IMR-90 (cell line): Measurements from ENCODE around the gene MGLL. TPM values are rescaled to one million over a fixed set of nuclear protein-coding genes. Genes with fewer than 3 reads are reported as not detected.
A peak's percentile ranks its signal among the peaks of the same experiment; 100 is the strongest.

Experiments used
- ATAC-seq: fragments of 200-7000 bp; cut with Tn5 transposase; 2 replicates; pipeline ENCODE4 v1.9.1; 2020; ENCODE audit warnings: low read depth, mild to moderate bottlenecking, moderate library complexity
- BruUV-seq: library from RNA; stranded (reverse); fragments of 400-500 nt; replicated peaks from 2 replicates; lab custom pipeline; 2021; lab: Mats Ljungman, UMichigan
- CTCF ChIA-PET: fragments of 300-600 bp; formaldehyde crosslinking; extraction: SDS; loops from one replicate; lab custom pipeline; 2021; ENCODE audit warnings: antibody characterized with exemption; lab: Yijun Ruan, JAX
- POLR2A ChIA-PET: fragments of 300-600 bp; sonication (Branson Sonifier 250); formaldehyde crosslinking; loops from one replicate; lab custom pipeline; 2022; ENCODE audit warnings: antibody characterized with exemption; ENCODE audit not compliant: unreplicated experiment; lab: Charles Lee
- DNase-seq: peaks from one replicate; pipeline ENCODE4 v3.0.0; 2013
- H2AFZ ChIP-seq: replicated peaks from 2 replicates; pipeline ENCODE3; 2013; ENCODE audit warnings: low read length, mild to moderate bottlenecking; ENCODE audit not compliant: poor library complexity
- H2AK5ac ChIP-seq: 2 replicates; pipeline ENCODE4 v1.6.1; 2013; ENCODE audit warnings: low read depth, low read length, inconsistent platforms
- H2AK9ac ChIP-seq: replicated peaks from 2 replicates; pipeline ENCODE3; 2013; ENCODE audit warnings: mild to moderate bottlenecking, low read depth, low read length, moderate library complexity; ENCODE audit not compliant: poor library complexity
- H2BK120ac ChIP-seq: 2 replicates; pipeline ENCODE4 v1.6.1; 2013; ENCODE audit warnings: low read depth, low read length, inconsistent platforms
- H2BK15ac ChIP-seq: 3 replicates; pipeline ENCODE4 v1.6.1; 2013; ENCODE audit warnings: low read depth, low read length, inconsistent platforms
- H2BK20ac ChIP-seq: 2 replicates; pipeline ENCODE4 v1.6.1; 2013; ENCODE audit warnings: low read depth, mild to moderate bottlenecking, inconsistent platforms, low read length, moderate library complexity
- H2BK5ac ChIP-seq: 2 replicates; pipeline ENCODE4 v1.6.1; 2013; ENCODE audit warnings: mild to moderate bottlenecking, low read depth, low read length, inconsistent platforms; ENCODE audit not compliant: poor library complexity, severe bottlenecking
- H3K14ac ChIP-seq: replicated peaks from 2 replicates; pipeline ENCODE4 v1.6.1; 2013; ENCODE audit warnings: low read depth, low read length, inconsistent platforms
- H3K18ac ChIP-seq: 2 replicates; pipeline ENCODE4 v1.6.1; 2013; ENCODE audit warnings: low read depth, low read length, control low read depth
- H3K23ac ChIP-seq: 2 replicates; pipeline ENCODE4 v1.6.1; 2013; ENCODE audit warnings: low read depth, low read length, inconsistent platforms
- H3K27ac ChIP-seq: 2 replicates; pipeline ENCODE4 v1.5.1; 2013; ENCODE audit warnings: mild to moderate bottlenecking, control low read depth, low read length; ENCODE audit not compliant: insufficient read depth
- H3K27me3 ChIP-seq: 2 replicates; pipeline ENCODE4 v1.6.1; 2013; ENCODE audit warnings: low read length; ENCODE audit not compliant: control insufficient read depth, insufficient read depth
- H3K36me3 ChIP-seq: 2 replicates; pipeline ENCODE4 v1.6.1; 2013; ENCODE audit warnings: low read length, mixed read lengths; ENCODE audit not compliant: control insufficient read depth, insufficient read depth
- H3K4ac ChIP-seq: 2 replicates; pipeline ENCODE4 v1.6.1; 2013; ENCODE audit warnings: low read depth, low read length, inconsistent platforms
- H3K4me1 ChIP-seq: 2 replicates; pipeline ENCODE4 v1.6.1; 2013; ENCODE audit warnings: low read length, mixed read lengths; ENCODE audit not compliant: control insufficient read depth, insufficient read depth
- H3K4me2 ChIP-seq: 2 replicates; pipeline ENCODE4 v1.6.1; 2013; ENCODE audit warnings: low read depth, mild to moderate bottlenecking, control low read depth, low read length, moderate library complexity
- H3K4me3 ChIP-seq: 2 replicates; pipeline ENCODE4 v1.5.1; 2013; ENCODE audit warnings: low read depth, mild to moderate bottlenecking, control low read depth, low read length, moderate library complexity; ENCODE audit not compliant: insufficient read depth
- H3K56ac ChIP-seq: 2 replicates; pipeline ENCODE4 v1.6.1; 2013; ENCODE audit warnings: low read length, inconsistent platforms; ENCODE audit not compliant: insufficient read depth; ENCODE audit errors: extremely low read depth
- H3K79me1 ChIP-seq, 2 experiments: 2 replicates each; pipeline ENCODE4 v1.6.1; 2013; ENCODE audit warnings: low read length in 2 of 2, inconsistent platforms in 1 of 2, low read depth in 1 of 2
- H3K9ac ChIP-seq: 2 replicates; pipeline ENCODE4 v1.6.1; 2013; ENCODE audit warnings: low read depth, low read length, control low read depth
- H3K9me1 ChIP-seq: 2 replicates; pipeline ENCODE4 v1.6.1; 2013; ENCODE audit warnings: low read length, inconsistent platforms; ENCODE audit not compliant: insufficient read depth
- H3K9me3 ChIP-seq: 2 replicates; pipeline ENCODE4 v1.6.1; 2013; ENCODE audit warnings: low read length; ENCODE audit not compliant: control insufficient read depth, insufficient read depth
- H4K20me1 ChIP-seq: 2 replicates; pipeline ENCODE4 v1.6.1; 2013; ENCODE audit warnings: low read length, inconsistent platforms; ENCODE audit not compliant: insufficient read depth
- H4K5ac ChIP-seq: 2 replicates; pipeline ENCODE4 v1.6.1; 2013; ENCODE audit warnings: mild to moderate bottlenecking, low read depth, low read length, control low read depth
- H4K8ac ChIP-seq, 2 experiments: 2 replicates each; pipeline ENCODE4 v1.6.1; 2013; ENCODE audit warnings: low read depth in 2 of 2, low read length in 2 of 2, control low read depth in 1 of 2, inconsistent platforms in 1 of 2
- H4K91ac ChIP-seq: 2 replicates; pipeline ENCODE4 v1.6.1; 2013; ENCODE audit warnings: low read depth, low read length, inconsistent platforms; ENCODE audit not compliant: insufficient read depth
- BHLHE40 ChIP-seq: fragments of 150-350 bp; IDR thresholded peaks from 2 replicates; pipeline ENCODE4 v1.6.1; 2016; ENCODE audit warnings: mild to moderate bottlenecking, low read depth, low read length
- CEBPB ChIP-seq: IDR thresholded peaks from 2 replicates; pipeline ENCODE4 v1.6.1; 2012; ENCODE audit warnings: low read depth, low read length, improper control_type of control experiment
- CHD1 ChIP-seq: IDR thresholded peaks from 2 replicates; pipeline ENCODE4 v1.6.1; 2012; ENCODE audit warnings: low read depth, low read length, improper control_type of control experiment
- CTCF ChIP-seq: conservative IDR thresholded peaks from 2 replicates; pipeline ENCODE4 v1.5.1; 2012; ENCODE audit warnings: mild to moderate bottlenecking, low read depth, low read length, improper control_type of control experiment
- ELK1 ChIP-seq: fragments of 150-350 bp; IDR thresholded peaks from 2 replicates; pipeline ENCODE4 v1.6.1; 2016; ENCODE audit warnings: low read depth, mild to moderate bottlenecking, low read length, moderate library complexity, borderline replicate concordance
- MAZ ChIP-seq: IDR thresholded peaks from 2 replicates; pipeline ENCODE4 v1.6.1; 2012; ENCODE audit warnings: low read depth, mild to moderate bottlenecking, low read length, improper control_type of control experiment, moderate library complexity, borderline replicate concordance
- MXI1 ChIP-seq: IDR thresholded peaks from 2 replicates; pipeline ENCODE4 v1.6.1; 2012; ENCODE audit warnings: low read depth, mild to moderate bottlenecking, low read length, moderate library complexity, borderline replicate concordance
- POLR2A ChIP-seq: IDR thresholded peaks from 2 replicates; pipeline ENCODE4 v1.6.1; 2012; ENCODE audit warnings: mild to moderate bottlenecking, low read depth, low read length
- RCOR1 ChIP-seq: IDR thresholded peaks from 2 replicates; pipeline ENCODE4 v1.6.1; 2012; ENCODE audit warnings: mild to moderate bottlenecking, low read length, improper control_type of control experiment; ENCODE audit not compliant: insufficient replicate concordance
- RFX5 ChIP-seq: IDR thresholded peaks from 2 replicates; pipeline ENCODE4 v1.8.0; 2012; ENCODE audit warnings: low read depth, mild to moderate bottlenecking, low read length, moderate library complexity
- USF2 ChIP-seq: fragments of 150-350 bp; IDR thresholded peaks from 2 replicates; pipeline ENCODE4 v1.6.1; 2017; ENCODE audit warnings: mild to moderate bottlenecking, antibody characterized with exemption, low read length, low read depth
- WGBS, 2 experiments: methylation state at CpG; one replicate each; pipeline versions ENCODE4 v1.1.5 to v1.1.7; 2013; ENCODE audit warnings: missing lambda C conversion rate in 2 of 2; ENCODE audit not compliant: insufficient read length in 1 of 2; ENCODE audit errors: extremely low coverage in 2 of 2; 5-methylcytosine and 5-hydroxymethylcytosine counted together
- dilution Hi-C: fragments of 300-500 bp; cut with HindIII; formaldehyde crosslinking; loops from one replicate; pipeline ENCODE4 v1.14.3; 2018; ENCODE audit warnings: low sequenced_read_pairs; ENCODE audit not compliant: unreplicated experiment
- in situ Hi-C: fragments of 300-500 bp; cut with MboI; formaldehyde crosslinking; loops from 3 replicates; pipeline ENCODE4 v1.14.3; 2019; ENCODE audit warnings: low sequenced_read_pairs, inconsistent platforms, mixed read lengths
- intact Hi-C: fragments of 100-400 bp; cut with micrococcal nuclease; formaldehyde crosslinking; loops from 2 replicates; pipeline ENCODE4 v1.10.0; 2022
- polyA plus RNA-seq, 3 experiments: library from polyadenylated mRNA; depleted of rRNA; stranded (reverse); fragments of >200 nt; gene quantifications; 2 replicates each; pipeline ENCODE4 v1.2.3, GENCODE V29; 2012; ENCODE audit warnings: low replicate concordance in 1 of 3
- total RNA-seq: library from RNA; depleted of rRNA; stranded (reverse); fragments of >200 nt; gene quantifications from 2 replicates; pipeline ENCODE4 v1.2.3, GENCODE V29; 2012

Gene MGLL
- total and polyA plus RNA-seq, 2 of the 4 experiments (the other 2 are of a cell fraction) = 23.7 to 60.6 TPM

GRCh38 chr3:127770671-127771355 lies 51.5 kb downstream of the MGLL start:
- Histone ChIP-seq H3K14ac (peak overlapping the region; percentile 87), H2AK9ac (peak overlapping the region; percentile 58), H4K20me1 (0 out of 2 replicates have a peak, but pooled peaks cover 4% of the 10 kb centered on the region), H3K23ac (peak overlapping the region; percentile 48; the same call in 1 of the 2 replicates), H4K5ac (peak overlapping the region; percentile 70), H3K36me3 (no peaks in the 10 kb centered on the region), H2AFZ (peak overlapping the region; percentile 53), H2BK15ac (peak overlapping the region; percentile 69; the same call in 2 of the 3 replicates), H3K27ac (peak overlapping the region; percentile 2; the same call in 1 of the 2 replicates), H3K79me1 (peaks cover 57 to 86% of the 10 kb centered on the region in 2 experiments), H3K4ac (peak overlapping the region; percentile 99), H4K8ac (peak overlapping the region; percentile 83 to 86), H3K18ac (peak overlapping the region; percentile 57), H3K4me2 (no peak overlapping the region), H3K9me1 (peaks cover 44% of the 10 kb centered on the region), H2BK120ac (peak overlapping the region; percentile 100), H2AK5ac (peak overlapping the region; percentile 99), H3K9ac (no peak overlapping the region), H2BK20ac (peak overlapping the region; percentile 94), H3K9me3 (no peaks in the 10 kb centered on the region), H3K27me3 (no peaks in the 10 kb centered on the region), H3K4me1 (peaks cover 33% of the 10 kb centered on the region), H2BK5ac (peak overlapping the region; percentile 62), H3K56ac (no peak overlapping the region; the same call in 1 of the 2 replicates), H4K91ac (peak overlapping the region; percentile 89), H3K4me3 (no peak overlapping the region)
- intact Hi-C loops (no loop called here), in situ Hi-C loops (no loop called here), dilution Hi-C loops (no loop called here)
- POLR2A ChIA-PET = no interaction called here
- CTCF ChIA-PET = interaction anchor here (1.2 kb wide), 1 partner anchor 73 kb away, joined by 3 read pairs; no protein-coding TSS in a partner anchor
- TF ChIP-seq MXI1 (no peak), ELK1 (no peak), POLR2A (no peak), CTCF (no peak), CEBPB (no peak), USF2 (no peak), MAZ (no peak), RCOR1 (no peak), CHD1 (no peak), RFX5 (no peak), BHLHE40 (no peak)
- DNase-seq = no peak
- BruUV-seq = no TSS peak
- ATAC-seq = no peak
- 100% methylated on average over 3 of the region's 6 CpGs; no CpG with 5 or more reads in 1 of the 2 experiments for WGBS, 2 experiments
